ENCODE data around the gene SRGN. TPM values are rescaled to one million over a fixed set of nuclear protein-coding genes. Genes with fewer than 3 reads are reported as not detected.

The SRGN gene
- total RNA-seq, 6 donors from 2014 or later, result 96.4 to 326 (median 203) TPM

GRCh38 chr10:69088801-69089501 lies 1.0 kb downstream of the SRGN start:
- H3K9me3 ChIP-seq, result no peaks in the 10 kb centered on the region
- no peaks in the 10 kb centered on the region for H3K36me3 ChIP-seq
- TF ChIP-seq POLR2A (IDR thresholded peaks at IDR 0.05) (peak in 3 of 4 donors; percentile 38 to 76 (median 41)), POLR2AphosphoS5 (IDR thresholded peaks at IDR 0.05) (peak in 1 of 2 donors; percentile 96), EP300 (IDR thresholded peaks at IDR 0.05) (peak; percentile 48 to 86 (median 75)), CTCF (IDR thresholded peaks at IDR 0.05) (no peak)
- H3K4me3 ChIP-seq, result peak overlapping the region in 3 of 4 donors; percentile 46 to 52 (median 49)
- DNase-seq, result no peak
- H3K27ac ChIP-seq, result peak overlapping the region; percentile 92 to 96 (median 94)
- 48 to 62% methylated on average over 10 of the region's 10 CpGs for WGBS, 2 donors
- peaks cover 18 to 42% (median 26%) of the 10 kb centered on the region in 4 donors for H3K4me1 ChIP-seq
- peak in 1 of 2 donors; percentile 53 for ATAC-seq (ENCODE audit: low FRiP score in 2 of 2)
- H3K27me3 ChIP-seq, result no peaks in the 10 kb centered on the region

GRCh38 chr10:69089638-69090599 lies 2.0 kb downstream of the SRGN start:
- Histone ChIP-seq H3K27ac (peak overlapping the region; percentile 92 to 96 (median 94)), H3K9me3 (no peaks in the 10 kb centered on the region), H3K36me3 (no peaks in the 10 kb centered on the region), H3K4me1 (peaks cover 18 to 47% (median 26%) of the 10 kb centered on the region in 4 donors), H3K4me3 (peak overlapping the region in 3 of 4 donors; percentile 46 to 52 (median 49)), H3K27me3 (no peaks in the 10 kb centered on the region)
- peak; percentile 38 to 76 for ATAC-seq (ENCODE audit: low FRiP score in 2 of 2)
- peak in 1 of 2 donors; percentile 68 for DNase-seq
- WGBS, 2 donors, result 36 to 43% methylated on average over 16 of the region's 16 CpGs
- TF ChIP-seq POLR2A (IDR thresholded peaks at IDR 0.05) (peak in 3 of 4 donors; percentile 35 to 71 (median 58)), POLR2AphosphoS5 (IDR thresholded peaks at IDR 0.05) (peak; percentile 85 to 88), EP300 (IDR thresholded peaks at IDR 0.05) (peak in 1 of 4 donors; percentile 24), CTCF (IDR thresholded peaks at IDR 0.05) (no peak)

GRCh38 chr10:69090685-69091084 lies 2.8 kb downstream of the SRGN start:
- H3K4me3 ChIP-seq, result peak overlapping the region in 3 of 4 donors; percentile 46 to 52 (median 49)
- ATAC-seq (ENCODE audit: low FRiP score in 2 of 2), result no peak
- TF ChIP-seq POLR2AphosphoS5 (IDR thresholded peaks at IDR 0.05) (no peak), CTCF (IDR thresholded peaks at IDR 0.05) (no peak), POLR2A (IDR thresholded peaks at IDR 0.05) (no peak), EP300 (IDR thresholded peaks at IDR 0.05) (no peak)
- peak overlapping the region; percentile 92 to 96 (median 94) for H3K27ac ChIP-seq
- H3K36me3 ChIP-seq, result no peaks in the 10 kb centered on the region
- no peaks in the 10 kb centered on the region for H3K27me3 ChIP-seq
- H3K4me1 ChIP-seq, result peaks cover 16 to 51% (median 29%) of the 10 kb centered on the region in 4 donors
- DNase-seq, result no peak
- H3K9me3 ChIP-seq, result no peaks in the 10 kb centered on the region
- WGBS, 2 donors, result 84 to 85% methylated on average over 1 of the region's 1 CpG

GRCh38 chr10:69091143-69091651 lies 3.3 kb downstream of the SRGN start:
- no peak for ATAC-seq (ENCODE audit: low FRiP score in 2 of 2)
- WGBS, 2 donors, result 33 to 45% methylated on average over 8 of the region's 8 CpGs
- H3K4me1 ChIP-seq, result peaks cover 15 to 55% (median 29%) of the 10 kb centered on the region in 4 donors

More at GRCh38 chr10:69091143-69091651, 3.3 kb downstream of the SRGN start:
- Histone ChIP-seq H3K36me3 (no peaks in the 10 kb centered on the region), H3K27ac (peak overlapping the region; percentile 92 to 96 (median 94)), H3K4me3 (peak overlapping the region in 3 of 4 donors; percentile 46 to 52 (median 49)), H3K9me3 (no peaks in the 10 kb centered on the region), H3K27me3 (no peaks in the 10 kb centered on the region)
- no peak for DNase-seq
- TF ChIP-seq POLR2AphosphoS5 (IDR thresholded peaks at IDR 0.05), result no peak
- TF ChIP-seq EP300 (IDR thresholded peaks at IDR 0.05), result no peak
- no peak for TF ChIP-seq POLR2A (IDR thresholded peaks at IDR 0.05)
- TF ChIP-seq CTCF (IDR thresholded peaks at IDR 0.05), result no peak

All from upper lobe of left lung (tissue), 6 donors.